NCI-H2171 (cell line): ENCODE measurements around the gene ARFGAP3.
A peak's percentile ranks its signal among the peaks of the same experiment; 100 is the strongest.
"Not testable (repeated sequence)": the region's sequence is repeated elsewhere in the genome, so short reads cannot be mapped to it uniquely, and the experiment has no call there.

Source experiments
- DNase-seq: peaks from one replicate; lab custom pipeline; 2025; lab: John Stamatoyannopoulos, UW

The ARFGAP3 gene

GRCh38 chr22:42768385-42769035, 88.6 kb downstream of the ARFGAP3 start:
- no peak for DNase-seq

DNA sequence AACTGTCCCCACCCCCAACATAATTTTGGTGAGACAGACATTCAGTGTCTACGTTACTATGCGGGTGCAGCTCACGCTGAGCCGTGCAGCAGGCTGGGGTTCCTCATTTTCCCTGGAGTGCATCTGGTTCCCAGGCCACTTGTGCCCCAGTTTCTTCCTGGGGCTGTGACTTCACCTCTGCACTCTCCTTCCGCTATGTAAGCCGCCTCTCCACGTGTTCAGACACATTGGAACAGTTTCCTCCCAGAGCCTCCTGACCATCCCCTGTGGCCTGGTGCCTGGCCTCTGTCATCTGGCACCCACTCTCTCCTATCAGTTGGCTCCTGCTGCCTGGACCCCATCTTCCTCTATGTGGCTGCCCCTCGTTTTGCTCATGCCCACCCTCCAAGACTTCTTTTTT, 90.2 kb downstream of the ARFGAP3 start:
- no peak for DNase-seq

GRCh38 chr22:42764895-42765363, 92.1 kb downstream of the ARFGAP3 start:
- DNase-seq = no peak

- DNase-seq = no peak
Measured at GRCh38 chr22:42763965-42764480, 93.0 kb downstream of the ARFGAP3 start.

- DNase-seq = no peak
Measured at GRCh38 chr22:42760806-42761565, 96.1 kb downstream of the ARFGAP3 start.

DNA sequence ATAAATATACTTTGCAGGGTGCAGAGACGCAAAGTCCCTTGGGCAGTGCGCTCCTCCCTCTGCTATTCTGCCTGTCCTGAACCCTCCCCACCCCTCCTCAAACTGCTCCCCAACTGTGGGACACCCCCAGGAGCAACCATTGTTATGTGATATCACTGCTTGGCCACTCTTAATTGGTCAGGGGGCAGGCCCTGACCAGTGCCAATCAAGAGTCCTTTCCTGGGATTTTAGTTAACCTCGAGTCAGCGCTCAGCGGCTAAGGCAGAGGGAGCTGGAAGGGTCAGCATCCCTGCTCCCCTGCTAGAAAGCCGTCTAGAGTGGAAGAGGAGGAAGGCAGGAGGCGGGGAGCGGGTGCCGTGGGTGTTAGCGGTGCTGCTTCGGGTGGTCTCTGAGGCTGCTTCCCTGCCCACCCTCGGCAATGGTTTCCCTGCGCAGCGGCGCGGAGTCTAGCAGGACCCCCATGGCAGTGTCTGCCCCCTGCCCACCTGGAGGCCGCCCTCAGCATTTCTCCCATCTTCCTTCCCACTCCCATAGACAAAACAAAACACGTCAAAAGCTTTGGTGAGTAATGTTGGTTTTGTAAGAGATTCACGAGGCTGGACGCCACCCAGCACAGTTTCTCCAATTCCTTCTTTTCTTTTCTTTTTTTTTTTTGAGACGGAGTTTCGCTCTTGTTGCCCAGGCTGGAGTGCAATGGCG, 98.0 kb downstream of the ARFGAP3 start:
- no peak for DNase-seq

GRCh38 chr22:42755553-42755952, 101.5 kb downstream of the ARFGAP3 start:
- DNase-seq = not testable (repeated sequence)

- not testable (repeated sequence) for DNase-seq
Measured at GRCh38 chr22:42755121-42755520, 102.0 kb downstream of the ARFGAP3 start.

DNA sequence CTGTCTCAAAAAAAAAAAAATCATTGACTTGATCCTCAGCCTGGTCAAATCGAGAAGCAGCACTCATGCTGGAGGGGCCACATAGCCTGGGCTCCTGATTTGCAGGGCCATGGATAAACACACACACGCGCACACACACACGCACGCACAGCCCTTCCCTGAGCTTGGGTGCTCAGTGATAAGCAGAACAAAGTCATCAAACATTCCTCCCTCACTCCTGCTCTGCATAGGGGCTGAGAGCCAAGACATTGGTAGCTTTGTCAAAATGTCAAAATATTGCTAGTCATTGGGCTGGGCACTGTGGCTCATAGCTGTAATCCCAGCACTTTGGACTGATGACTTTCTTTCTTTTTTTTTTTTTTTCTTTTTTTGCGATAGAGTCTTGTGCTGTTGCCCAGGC, 102.4 kb downstream of the ARFGAP3 start:
- no peak for DNase-seq

GRCh38 chr22:42752912-42753311, 104.2 kb downstream of the ARFGAP3 start:
- DNase-seq = no peak

DNA sequence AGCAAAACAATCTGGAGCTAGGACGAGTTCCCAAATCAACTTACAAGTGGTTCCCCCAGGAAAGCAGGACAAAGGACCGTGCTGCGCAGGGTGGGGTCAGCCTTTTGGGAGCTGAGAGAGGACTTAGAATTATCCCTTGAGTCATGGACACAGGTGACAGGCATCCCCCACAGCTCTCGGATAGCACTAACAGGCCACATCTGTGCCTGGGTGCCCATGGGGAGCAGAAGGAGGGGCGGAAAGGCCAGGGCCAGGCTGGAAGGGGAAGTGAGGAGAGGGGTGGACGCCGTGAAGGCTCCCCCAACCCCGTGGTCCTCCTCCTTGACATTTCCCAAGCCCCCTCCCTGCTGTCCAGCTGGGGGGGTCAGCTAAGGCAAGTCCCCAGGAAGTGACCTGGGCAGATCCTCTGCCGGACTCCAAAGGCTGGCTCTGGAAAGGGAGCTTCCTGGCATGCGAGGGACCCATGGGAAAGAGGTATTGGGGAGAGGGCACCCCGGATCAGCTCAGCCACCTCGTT, 104.8 kb downstream of the ARFGAP3 start:
- DNase-seq = no peak

- DNase-seq = not testable (repeated sequence)
Measured at GRCh38 chr22:42750421-42750820, 106.7 kb downstream of the ARFGAP3 start.

DNA sequence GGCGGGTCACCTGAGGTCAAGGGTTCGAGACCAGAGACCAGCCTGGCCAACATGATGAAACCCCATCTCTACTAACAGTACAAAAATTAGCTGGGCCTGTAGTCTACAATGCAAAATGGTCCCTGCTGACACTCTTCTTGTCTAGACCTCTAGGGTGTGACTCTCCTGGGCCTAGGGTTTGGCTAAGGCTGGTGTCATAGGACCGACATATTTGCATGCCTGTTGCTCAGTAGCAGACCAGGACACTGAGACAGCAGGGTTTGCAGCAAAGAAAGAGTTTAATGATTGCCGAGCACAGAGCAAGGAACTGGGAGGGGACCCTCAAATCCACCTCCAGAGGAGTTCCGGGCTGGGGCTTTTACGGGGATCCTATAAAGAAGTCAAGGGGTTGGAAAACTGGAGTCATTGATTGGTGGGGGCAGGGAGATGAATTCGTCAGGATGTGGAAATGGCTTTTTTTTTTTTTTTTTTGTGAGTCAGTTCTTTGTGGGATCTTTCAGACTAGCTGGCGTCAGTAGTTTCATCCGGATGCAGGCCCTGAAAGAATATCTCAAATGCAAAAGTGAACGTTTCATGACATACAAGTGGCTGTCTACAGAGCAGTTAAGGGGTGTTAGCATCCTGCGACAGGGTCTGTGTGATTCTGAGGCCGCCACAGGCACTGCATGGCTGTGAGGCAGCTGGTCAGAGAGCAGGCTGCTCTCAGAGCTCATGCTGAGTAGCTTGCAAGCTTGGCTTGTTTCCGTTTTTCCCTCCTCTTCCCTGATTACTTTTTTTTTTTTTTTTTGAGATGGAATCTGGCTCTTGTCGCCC, 109.2 kb downstream of the ARFGAP3 start:
- DNase-seq = peak; percentile 74
